Brain microvascular endothelial cell (primary cell): ENCODE data around the gene SUMF1.
"Not testable (repeated sequence)": the region's sequence is repeated elsewhere in the genome, so short reads cannot be mapped to it uniquely, and the experiment has no call there.

Experiments
- DNase-seq: peaks from one replicate; pipeline ENCODE4 v3.0.0-alpha.2; 2020
- H3K27ac ChIP-seq: fragments of 250-450 bp; sonication (Bioruptor Pico); 2 replicates; pipeline ENCODE4 v1.5.1; 2020; ENCODE audit warnings: mild to moderate bottlenecking, moderate library complexity
- H3K27me3 ChIP-seq: fragments of 250-450 bp; sonication (Bioruptor Pico); replicated peaks from 2 replicates; pipeline ENCODE4 v1.5.1; 2020; ENCODE audit warnings: mild to moderate bottlenecking
- H3K36me3 ChIP-seq: fragments of 250-450 bp; sonication (Bioruptor Pico); replicated peaks from 2 replicates; pipeline ENCODE4 v1.5.1; 2020; ENCODE audit warnings: mild to moderate bottlenecking
- H3K4me3 ChIP-seq: 2 replicates; pipeline ENCODE4 v1.5.1; 2011; ENCODE audit warnings: low read depth, mild to moderate bottlenecking, control low read depth, low read length, moderate library complexity
- in situ Hi-C: cut with HindIII; loops from 2 replicates; pipeline ENCODE4 v1.10.0; 2017; ENCODE audit warnings: low sequenced_read_pairs, low pct_ligation_motif_present
- TF ChIP-seq, protein P1 (sequence below): IDR thresholded peaks from 2 replicates; pipeline ENCODE4 v1.5.1; 2011; ENCODE audit warnings: low read depth, mild to moderate bottlenecking, moderate library complexity, low read length, control low read depth, inconsistent platforms; ENCODE audit errors: missing control alignments

SUMF1 gene

GRCh38 chr3:4335840-4336562 is 131.1 kb downstream of the SUMF1 start:
- in situ Hi-C loops = no loop called here

DNA sequence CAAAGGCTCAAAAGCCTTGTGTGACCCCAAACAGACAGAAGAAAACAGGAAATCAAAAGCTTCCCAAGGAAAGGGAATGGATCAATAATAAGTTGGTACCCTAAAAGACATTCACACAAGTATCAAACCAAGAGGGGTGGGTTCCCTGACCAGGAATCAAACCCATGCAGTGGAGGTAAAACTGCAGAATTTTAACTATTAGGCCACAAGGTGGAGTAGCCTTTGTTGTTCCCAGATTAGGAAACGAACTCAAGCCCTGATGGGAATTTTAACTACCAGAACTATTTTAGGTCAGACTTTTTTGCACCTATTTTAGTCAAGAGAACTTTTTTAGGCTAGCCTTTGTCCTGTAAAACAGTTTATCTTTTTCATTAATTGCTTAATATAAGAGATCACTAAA is 132.5 kb downstream of the SUMF1 start:
- DNase-seq = no peak

More at GRCh38 chr3:4335840-4336562, 131.1 kb downstream of the SUMF1 start:
- no peak for DNase-seq
- no peak overlapping the region for H3K27ac ChIP-seq
- no peak overlapping the region for H3K4me3 ChIP-seq
- no peaks in the 10 kb centered on the region for H3K36me3 ChIP-seq
- TF ChIP-seq, protein P1, sequence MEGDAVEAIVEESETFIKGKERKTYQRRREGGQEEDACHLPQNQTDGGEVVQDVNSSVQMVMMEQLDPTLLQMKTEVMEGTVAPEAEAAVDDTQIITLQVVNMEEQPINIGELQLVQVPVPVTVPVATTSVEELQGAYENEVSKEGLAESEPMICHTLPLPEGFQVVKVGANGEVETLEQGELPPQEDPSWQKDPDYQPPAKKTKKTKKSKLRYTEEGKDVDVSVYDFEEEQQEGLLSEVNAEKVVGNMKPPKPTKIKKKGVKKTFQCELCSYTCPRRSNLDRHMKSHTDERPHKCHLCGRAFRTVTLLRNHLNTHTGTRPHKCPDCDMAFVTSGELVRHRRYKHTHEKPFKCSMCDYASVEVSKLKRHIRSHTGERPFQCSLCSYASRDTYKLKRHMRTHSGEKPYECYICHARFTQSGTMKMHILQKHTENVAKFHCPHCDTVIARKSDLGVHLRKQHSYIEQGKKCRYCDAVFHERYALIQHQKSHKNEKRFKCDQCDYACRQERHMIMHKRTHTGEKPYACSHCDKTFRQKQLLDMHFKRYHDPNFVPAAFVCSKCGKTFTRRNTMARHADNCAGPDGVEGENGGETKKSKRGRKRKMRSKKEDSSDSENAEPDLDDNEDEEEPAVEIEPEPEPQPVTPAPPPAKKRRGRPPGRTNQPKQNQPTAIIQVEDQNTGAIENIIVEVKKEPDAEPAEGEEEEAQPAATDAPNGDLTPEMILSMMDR = no peak
- H3K27me3 ChIP-seq = no peaks in the 10 kb centered on the region

DNA sequence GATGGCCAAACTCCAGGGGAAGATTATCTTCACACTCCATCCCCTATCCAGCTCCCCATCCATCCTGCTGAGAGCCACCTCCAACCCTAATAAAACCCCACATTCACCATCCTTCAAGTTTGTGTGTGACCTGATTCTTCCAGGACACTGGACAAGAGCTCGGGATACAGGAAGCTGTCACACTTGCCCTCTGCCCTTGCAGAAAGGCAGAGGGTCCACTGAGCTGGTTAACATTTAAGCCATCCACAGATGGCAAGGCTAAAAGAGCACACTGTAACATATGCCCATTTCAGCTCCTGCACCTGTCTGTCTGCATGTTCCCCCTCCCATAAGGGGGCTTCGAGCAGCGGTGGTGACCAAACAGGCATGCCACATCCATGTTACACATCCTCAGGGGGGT is 134.1 kb downstream of the SUMF1 start:
- in situ Hi-C loops = no loop called here
- no peak for DNase-seq
- Histone ChIP-seq H3K36me3 (no peaks in the 10 kb centered on the region), H3K27me3 (no peaks in the 10 kb centered on the region), H3K4me3 (no peak overlapping the region), H3K27ac (no peak overlapping the region)
- TF ChIP-seq, protein P1 = no peak

More for the DNA sequence above, 132.5 kb downstream of the SUMF1 start:
- Histone ChIP-seq H3K4me3 (no peak overlapping the region), H3K27ac (no peak overlapping the region), H3K27me3 (no peaks in the 10 kb centered on the region), H3K36me3 (no peaks in the 10 kb centered on the region)
- TF ChIP-seq, protein P1 = peak; percentile 25
- in situ Hi-C loops = no loop called here

- DNase-seq = no peak
- TF ChIP-seq, protein P1 = no peak
- Histone ChIP-seq H3K4me3 (no peak overlapping the region), H3K36me3 (no peaks in the 10 kb centered on the region), H3K27ac (no peak overlapping the region), H3K27me3 (no peaks in the 10 kb centered on the region)
- in situ Hi-C loops = no loop called here
Observed at GRCh38 chr3:4332574-4332973, 134.5 kb downstream of the SUMF1 start.

- no peak overlapping the region for H3K4me3 ChIP-seq
- no peaks in the 10 kb centered on the region for H3K27me3 ChIP-seq
- in situ Hi-C loops = no loop called here
- H3K36me3 ChIP-seq = no peaks in the 10 kb centered on the region
- no peak overlapping the region for H3K27ac ChIP-seq
- DNase-seq = no peak
- TF ChIP-seq, protein P1 = no peak
Observed at GRCh38 chr3:4332111-4332510, 135.0 kb downstream of the SUMF1 start.

GRCh38 chr3:4329806-4330205 is 137.3 kb downstream of the SUMF1 start:
- H3K4me3 ChIP-seq, in situ Hi-C loops, H3K36me3 ChIP-seq, H3K27me3 ChIP-seq, H3K27ac ChIP-seq, DNase-seq: not testable (repeated sequence)
